DND-41 (cell line): Measurements from ENCODE around the gene VCP.

Source experiments
- ATAC-seq: fragments of 200-7000 bp; cut with Tn5 transposase; 3 replicates; pipeline ENCODE4 v1.9.1; 2021; ENCODE audit warnings: low read depth; ENCODE audit not compliant: insufficient read depth
- DNase-seq: peaks from one replicate; pipeline ENCODE4 v3.0.0-alpha.2; 2020
- H2AFZ ChIP-seq: 2 replicates; pipeline ENCODE4 v1.6.0; 2012; ENCODE audit warnings: low read depth, low read length
- H3K27ac ChIP-seq: 2 replicates; pipeline ENCODE4 v1.5.1; 2012; ENCODE audit warnings: low read length, inconsistent platforms
- H3K27me3 ChIP-seq: fragments of 200-600 bp; sonication (generic); 2 replicates; pipeline ENCODE4 v1.6.0; 2012; ENCODE audit warnings: low read length, mild to moderate bottlenecking, inconsistent platforms; ENCODE audit not compliant: insufficient read depth, poor library complexity
- H3K36me3 ChIP-seq: 2 replicates; pipeline ENCODE4 v1.5.1; 2012; ENCODE audit warnings: low read length, inconsistent platforms; ENCODE audit not compliant: insufficient read depth
- H3K4me1 ChIP-seq: 2 replicates; pipeline ENCODE4 v1.5.1; 2012; ENCODE audit warnings: mild to moderate bottlenecking, low read length; ENCODE audit not compliant: insufficient read depth
- H3K4me2 ChIP-seq: 2 replicates; pipeline ENCODE4 v1.6.0; 2012; ENCODE audit warnings: mild to moderate bottlenecking, moderate library complexity, low read length, inconsistent platforms; ENCODE audit not compliant: insufficient read depth
- H3K4me3 ChIP-seq, 2 experiments: fragments of 200-600 bp in 1 of 2; shearing (Covaris generic) in 1 of 2; 2 replicates each; pipeline ENCODE4 v1.5.1; 2012 to 2016; ENCODE audit warnings: inconsistent platforms in 2 of 2, low read length in 2 of 2, mild to moderate bottlenecking in 2 of 2, low read depth in 1 of 2, moderate library complexity in 1 of 2
- H3K79me2 ChIP-seq: 2 replicates; pipeline ENCODE4 v1.6.0; 2012; ENCODE audit warnings: low read length, inconsistent platforms; ENCODE audit not compliant: insufficient read depth
- H3K9ac ChIP-seq: 2 replicates; pipeline ENCODE4 v1.6.0; 2012; ENCODE audit warnings: low read depth, mild to moderate bottlenecking, inconsistent platforms, low read length, moderate library complexity
- H3K9me3 ChIP-seq: 2 replicates; pipeline ENCODE4 v1.5.1; 2012; ENCODE audit warnings: low read length, moderate library complexity, mild to moderate bottlenecking, inconsistent platforms; ENCODE audit not compliant: insufficient read depth, severe bottlenecking
- H4K20me1 ChIP-seq: 2 replicates; pipeline ENCODE4 v1.6.0; 2012; ENCODE audit warnings: low read length; ENCODE audit not compliant: insufficient read depth
- CTCF ChIP-seq: IDR thresholded peaks from 2 replicates; pipeline ENCODE4 v1.5.1; 2012; ENCODE audit warnings: borderline replicate concordance, low read length, moderate library complexity, mild to moderate bottlenecking; ENCODE audit not compliant: poor library complexity, severe bottlenecking; ENCODE audit errors: extremely low read depth
- EZH2 ChIP-seq: IDR thresholded peaks from 3 replicates; pipeline ENCODE4 v1.6.1; 2012; ENCODE audit warnings: borderline replicate concordance, low read depth, mild to moderate bottlenecking, moderate library complexity, low read length, inconsistent platforms; ENCODE audit not compliant: severe bottlenecking

Gene VCP

GRCh38 chr9:35070823-35071813, 1.3 kb downstream of the VCP start:
- peak overlapping the region; percentile 82 to 88 for H3K4me3 ChIP-seq
- H3K4me1 ChIP-seq: peaks cover 43% of the 10 kb centered on the region
- peaks cover 57% of the 10 kb centered on the region for H4K20me1 ChIP-seq
- peak overlapping the region; percentile 91 for H3K27ac ChIP-seq
- H3K36me3 ChIP-seq: peaks cover 82% of the 10 kb centered on the region
- H3K9ac ChIP-seq: peak overlapping the region; percentile 98
- no peaks in the 10 kb centered on the region for H3K9me3 ChIP-seq
- no peak overlapping the region for H2AFZ ChIP-seq
- H3K4me2 ChIP-seq: peak overlapping the region; percentile 79
- no peaks in the 10 kb centered on the region for H3K27me3 ChIP-seq
- TF ChIP-seq EZH2 (no peak), CTCF (no peak)
- ATAC-seq (no peak), DNase-seq (no peak)
- peaks cover 67% of the 10 kb centered on the region for H3K79me2 ChIP-seq

GRCh38 chr9:35069020-35069419, 3.4 kb downstream of the VCP start:
- no peak overlapping the region for H3K27ac ChIP-seq
- no peak overlapping the region for H2AFZ ChIP-seq
- peaks cover 82% of the 10 kb centered on the region for H3K36me3 ChIP-seq

GRCh38 chr9:35067056-35067455, 5.4 kb downstream of the VCP start:
- Histone ChIP-seq H3K27ac (no peak overlapping the region), H3K27me3 (no peaks in the 10 kb centered on the region), H3K79me2 (peaks cover 66% of the 10 kb centered on the region), H4K20me1 (peaks cover 61% of the 10 kb centered on the region), H3K36me3 (peaks cover 92% of the 10 kb centered on the region), H3K4me2 (no peak overlapping the region), H3K9ac (no peak overlapping the region), H2AFZ (no peak overlapping the region), H3K4me1 (peaks cover 19% of the 10 kb centered on the region), H3K9me3 (no peaks in the 10 kb centered on the region), H3K4me3 (no peak overlapping the region)
- ATAC-seq (no peak), DNase-seq (no peak)
- no peak for TF ChIP-seq CTCF
- no peak for TF ChIP-seq EZH2

More at GRCh38 chr9:35069020-35069419, 3.4 kb downstream of the VCP start:
- Histone ChIP-seq H3K79me2 (peaks cover 66% of the 10 kb centered on the region), H3K27me3 (no peaks in the 10 kb centered on the region), H3K4me3 (no peak overlapping the region), H3K9ac (0 out of 2 replicates have a peak overlapping the region, but pooled peaks have one; percentile 15), H3K4me1 (peaks cover 32% of the 10 kb centered on the region), H4K20me1 (peaks cover 56% of the 10 kb centered on the region), H3K9me3 (no peaks in the 10 kb centered on the region), H3K4me2 (peak overlapping the region; percentile 79; the same call in 1 of the 2 replicates)
- TF ChIP-seq CTCF: no peak
- TF ChIP-seq EZH2: no peak
- no peak for DNase-seq
- no peak for ATAC-seq
